Transverse colon (tissue), 4 donors: ENCODE measurements around the gene MTA1. TPM values are rescaled to one million over a fixed set of nuclear protein-coding genes. Genes with fewer than 3 reads are reported as not detected.

Source experiments
- DNase-seq: peaks from one replicate; pipeline ENCODE4 v3.0.0-alpha.2; 2019
- H3K27ac ChIP-seq, 4 donors: fragments of 200-600 bp; sonication (generic); 2 replicates each; pipeline ENCODE4 v1.5.1; 2016 to 2018; ENCODE audit warnings: inconsistent platforms in 4 of 4
- H3K27me3 ChIP-seq: fragments of 200-600 bp; sonication (generic); 2 replicates; pipeline ENCODE4 v1.5.1; 2017; ENCODE audit warnings: inconsistent platforms
- H3K36me3 ChIP-seq, 4 donors: fragments of 200-600 bp; sonication (generic); 2 replicates each; pipeline ENCODE4 v1.5.1; 2017 to 2019; ENCODE audit warnings: inconsistent platforms in 4 of 4
- H3K4me1 ChIP-seq, 4 donors: fragments of 200-600 bp; sonication (generic); 2 replicates each; pipeline ENCODE4 v1.5.1; 2017 to 2020; ENCODE audit warnings: inconsistent platforms in 4 of 4
- H3K4me3 ChIP-seq, 4 donors: fragments of 200-600 bp; sonication (generic); 1 replicate in 1 of 4; 2 replicates in 3 of 4; pipeline versions ENCODE4 v1.5.1 to v1.6.1; 2017 to 2019; ENCODE audit warnings: inconsistent platforms in 4 of 4
- H3K9me3 ChIP-seq, 2 donors: fragments of 200-600 bp; sonication (generic); 2 replicates each; pipeline ENCODE4 v1.5.1; 2017 to 2019; ENCODE audit warnings: inconsistent platforms in 2 of 2
- CTCF ChIP-seq, 5 experiments: fragments of 200-600 bp in 3 of 5; fragments of 450-650 bp in 2 of 5; sonication (generic) in 3 of 5; IDR thresholded peaks; 1 replicate in 2 of 5; 2 replicates in 3 of 5; pipeline ENCODE4 v1.5.1; 2016 to 2017; ENCODE audit warnings: antibody characterized with exemption in 5 of 5, inconsistent platforms in 3 of 5, mild to moderate bottlenecking in 2 of 5, moderate library complexity in 1 of 5
- EP300 ChIP-seq: sonication (generic); formaldehyde crosslinking; IDR thresholded peaks from one replicate; pipeline ENCODE4 v1.6.1; 2017; ENCODE audit warnings: antibody characterized with exemption, low read depth
- POLR2A ChIP-seq: fragments of 450-650 bp; IDR thresholded peaks from one replicate; pipeline ENCODE4 v1.6.1; 2016; ENCODE audit warnings: antibody characterized with exemption, mild to moderate bottlenecking, moderate library complexity
- POLR2AphosphoS5 ChIP-seq, 3 donors: sonication (generic); formaldehyde crosslinking; IDR thresholded peaks; one replicate each; pipeline ENCODE4 v1.6.1; 2016; ENCODE audit warnings: antibody characterized with exemption in 3 of 3
- whole genome bisulfite sequencing, 2 donors: methylation state at CpG; one replicate each; pipeline ENCODE4 v1.1.5; 2018; ENCODE audit warnings: low coverage in 1 of 2; 5-methylcytosine and 5-hydroxymethylcytosine counted together
- in situ Hi-C, 4 donors: fragments of 200-750 bp; cut with MboI; loops; one replicate each; pipeline versions ENCODE4 v1.15.0 to v1.15.1; 2017; ENCODE audit warnings: low sequenced_read_pairs in 3 of 4, low pct_ligation_motif_present in 1 of 4, low pct_unique_long_range_greater_than_20kb in 1 of 4
- intact Hi-C: fragments of 100-400 bp; cut with DNase I; formaldehyde crosslinking; loops from one replicate; pipeline ENCODE4 v1.15.1; 2023; ENCODE audit warnings: low total_unique reads
- total RNA-seq, 4 donors: library from RNA; depleted of rRNA; stranded (reverse); fragments of >200 nt; gene quantifications; one replicate each; pipeline ENCODE4 v1.1.0, GENCODE V29; 2016

Gene MTA1
- total RNA-seq, 4 donors from 2014 or later = 79.4 to 293 (median 106) TPM

GRCh38 chr14:105408592-105408991 lies 11.0 kb upstream of the MTA1 start:
- Histone ChIP-seq H3K27me3 (peaks cover 46% of the 10 kb centered on the region), H3K9me3 (no peaks in the 10 kb centered on the region), H3K4me3 (no peak overlapping the region), H3K36me3 (no peaks in the 10 kb centered on the region), H3K4me1 (peaks cover 4 to 12% (median 8%) of the 10 kb centered on the region in 4 donors), H3K27ac (no peak overlapping the region)
- in situ Hi-C loops = no loop called here
- DNase-seq = no peak
- intact Hi-C loops = no loop called here
- WGBS, 2 donors = 90% methylated on average over 13 of the region's 13 CpGs; no CpG with 5 or more reads in 1 of the 2 donors
- TF ChIP-seq POLR2AphosphoS5 (IDR thresholded peaks at IDR 0.05) = no peak
- TF ChIP-seq POLR2A = no peak
- no peak for TF ChIP-seq CTCF (IDR thresholded peaks at IDR 0.05)
- TF ChIP-seq EP300 = no peak

- no peaks in the 10 kb centered on the region for H3K9me3 ChIP-seq
- 97% methylated on average over 3 of the region's 3 CpGs; no CpG with 5 or more reads in 1 of the 2 donors for WGBS, 2 donors
- no peak for TF ChIP-seq POLR2A
- TF ChIP-seq POLR2AphosphoS5 (IDR thresholded peaks at IDR 0.05) = no peak
- no peak for TF ChIP-seq CTCF (IDR thresholded peaks at IDR 0.05)
- no peak for TF ChIP-seq EP300
- in situ Hi-C loops = no loop called here
- H3K27me3 ChIP-seq = peaks cover 51% of the 10 kb centered on the region
- H3K4me3 ChIP-seq = no peak overlapping the region
- intact Hi-C loops = no loop called here
- no peak overlapping the region for H3K27ac ChIP-seq
- H3K4me1 ChIP-seq = peaks cover 5 to 12% (median 8%) of the 10 kb centered on the region in 4 donors
- no peak for DNase-seq
- H3K36me3 ChIP-seq = no peaks in the 10 kb centered on the region
These were observed 10.3 kb upstream of the MTA1 start for GRCh38 chr14:105409364-105409763.

GRCh38 chr14:105410642-105411016 lies 9.0 kb upstream of the MTA1 start:
- intact Hi-C loops (no loop called here), in situ Hi-C loops (no loop called here)
- DNase-seq = no peak
- TF ChIP-seq CTCF (IDR thresholded peaks at IDR 0.05) = no peak
- WGBS, 2 donors = 33% methylated on average over 5 of the region's 5 CpGs; no CpG with 5 or more reads in 1 of the 2 donors
- Histone ChIP-seq H3K9me3 (no peaks in the 10 kb centered on the region), H3K36me3 (no peaks in the 10 kb centered on the region), H3K27ac (no peak overlapping the region), H3K4me1 (peaks cover 9 to 23% (median 14%) of the 10 kb centered on the region in 4 donors), H3K4me3 (peak overlapping the region in 2 of 4 donors; percentile 30 to 47), H3K27me3 (peaks cover 51% of the 10 kb centered on the region)

GRCh38 chr14:105411017-105411941 lies 8.3 kb upstream of the MTA1 start:
- intact Hi-C loops (no loop called here), in situ Hi-C loops (no loop called here)
- H3K4me3 ChIP-seq = peak overlapping the region in 3 of 4 donors; percentile 11 to 47 (median 30)
- DNase-seq = peak; percentile 48
- no peaks in the 10 kb centered on the region for H3K36me3 ChIP-seq
- no peak overlapping the region for H3K27ac ChIP-seq
- no peaks in the 10 kb centered on the region for H3K9me3 ChIP-seq
- peaks cover 9 to 23% (median 15%) of the 10 kb centered on the region in 4 donors for H3K4me1 ChIP-seq
- TF ChIP-seq POLR2AphosphoS5 (IDR thresholded peaks at IDR 0.05) (no peak), EP300 (no peak), POLR2A (no peak), CTCF (IDR thresholded peaks at IDR 0.05) (no peak)
- 9% methylated on average over 52 of the region's 86 CpGs; no CpG with 5 or more reads in 1 of the 2 donors for WGBS, 2 donors
- peaks cover 51% of the 10 kb centered on the region for H3K27me3 ChIP-seq
